ENCODE results near the gene SNED1.

SNED1 gene

GRCh38 chr2:241096979-241097378 is 98.6 kb downstream of the SNED1 start:
- no peaks in the 10 kb centered on the region for H3K9me3 ChIP-seq (ENCODE audit: control insufficient read depth, insufficient read depth, low read depth, low read length)
- POLR2A ChIA-PET: no interaction called here
- no peak overlapping the region for H3K4me3 ChIP-seq (ENCODE audit: low read depth, low read length)
- peaks cover 32 to 88% of the 10 kb centered on the region in 2 experiments for H3K36me3 ChIP-seq (ENCODE audit: control insufficient read depth in 2 of 2, insufficient read depth in 1 of 2, low read length in 2 of 2)
- CTCF ChIA-PET: interaction anchor here (3.5 kb wide), 1 partner anchor 19 kb away, joined by 16 read pairs; no protein-coding TSS in a partner anchor
- no peak overlapping the region for H3K27ac ChIP-seq (ENCODE audit: extremely low read depth, low read depth, low read length)
- no peaks in the 10 kb centered on the region for H3K4me1 ChIP-seq (ENCODE audit: control insufficient read depth, insufficient read depth, low read length)
- no peak for TF ChIP-seq TRIM28 (IDR thresholded peaks at IDR 0.05; ENCODE audit: borderline replicate concordance, low read length)
- no peak for TF ChIP-seq MYNN (tag by site-specific recombination; IDR thresholded peaks at IDR 0.05; ENCODE audit: borderline replicate concordance)
- no peak for TF ChIP-seq ZNF660 (tag by site-specific recombination; IDR thresholded peaks at IDR 0.05)

GRCh38 chr2:241099246-241099645 is 100.8 kb downstream of the SNED1 start:
- H3K4me3 ChIP-seq (ENCODE audit: low read depth, low read length): no peak overlapping the region
- H3K9me3 ChIP-seq (ENCODE audit: control insufficient read depth, insufficient read depth, low read depth, low read length): no peaks in the 10 kb centered on the region
- peaks cover 32 to 65% of the 10 kb centered on the region in 2 experiments for H3K36me3 ChIP-seq (ENCODE audit: control insufficient read depth in 2 of 2, insufficient read depth in 1 of 2, low read length in 2 of 2)
- H3K4me1 ChIP-seq (ENCODE audit: control insufficient read depth, insufficient read depth, low read length): peaks cover 4% of the 10 kb centered on the region; the same call in 1 of the 2 replicates
- ChIA-PET CTCF (interaction anchor here (0.7 to 1.2 kb wide), 2 partner anchors 21 to 38 kb away, joined by 3 to 5 read pairs; no protein-coding TSS in a partner anchor), POLR2A (no interaction called here)
- no peak for TF ChIP-seq ZBTB6 (tag by site-specific recombination; IDR thresholded peaks at IDR 0.05)
- TF ChIP-seq ZNF560 (tag by site-specific recombination; IDR thresholded peaks at IDR 0.05; ENCODE audit: borderline replicate concordance): no peak
- TF ChIP-seq IKZF3 (tag by site-specific recombination; IDR thresholded peaks at IDR 0.05): no peak
- TF ChIP-seq MYNN (tag by site-specific recombination; IDR thresholded peaks at IDR 0.05; ENCODE audit: borderline replicate concordance): no peak
- no peak for TF ChIP-seq ZFP69B (tag by site-specific recombination; IDR thresholded peaks at IDR 0.05)
- TF ChIP-seq ZNF548 (tag by site-specific recombination; IDR thresholded peaks at IDR 0.05): no peak
- TF ChIP-seq ZNF830 (tag by site-specific recombination; IDR thresholded peaks at IDR 0.05; ENCODE audit: low read depth): no peak
- no peak overlapping the region for H3K27ac ChIP-seq (ENCODE audit: extremely low read depth, low read depth, low read length)

GRCh38 chr2:241102239-241102803 is 103.9 kb downstream of the SNED1 start, which contains the start of gene MTERF4:
Gene MTERF4, minus strand, starts transcription at chr2:241102287. Its CDS starts 14 bp downstream, at chr2:241102273.
- H3K36me3 ChIP-seq (ENCODE audit: control insufficient read depth in 2 of 2, insufficient read depth in 1 of 2, low read length in 2 of 2): peaks cover 18 to 45% of the 10 kb centered on the region in 2 experiments
- H3K9me3 ChIP-seq (ENCODE audit: control insufficient read depth, insufficient read depth, low read depth, low read length): no peaks in the 10 kb centered on the region
- peaks cover 4% of the 10 kb centered on the region; the same call in 1 of the 2 replicates for H3K4me1 ChIP-seq (ENCODE audit: control insufficient read depth, insufficient read depth, low read length)
- peak within 1 kb of the TSS; percentile 100 for H3K4me3 ChIP-seq (ENCODE audit: low read depth, low read length)
- ChIA-PET CTCF (interaction anchor here (0.6 to 1.1 kb wide), 2 partner anchors 119 to 742 kb away, joined by 3 to 6 read pairs; no protein-coding TSS in a partner anchor), POLR2A (interaction anchor here (0.6 to 1.6 kb wide), 8 partner anchors 41 to 188 kb away, joined by 3 to 13 read pairs (median 3); partner anchors contain the start of genes PASK, PPP1R7 and SNED1)
- H3K27ac ChIP-seq (ENCODE audit: extremely low read depth, low read depth, low read length): peak within 1 kb of the TSS; percentile 73
- no peak for TF ChIP-seq ZNF354C (tag by site-specific recombination; IDR thresholded peaks at IDR 0.05; ENCODE audit: borderline replicate concordance, low read depth)
- peak; percentile 48 for TF ChIP-seq GLIS1 (tag by site-specific recombination; IDR thresholded peaks at IDR 0.05)
- TF ChIP-seq ZFP3 (tag by site-specific recombination; IDR thresholded peaks at IDR 0.05; ENCODE audit: low read depth): no peak
- 0 out of 2 replicates have a peak, but pooled peaks have one; percentile 7 for TF ChIP-seq PRDM1 (tag by site-specific recombination; IDR thresholded peaks at IDR 0.05)
- TF ChIP-seq SP7 (tag by site-specific recombination; IDR thresholded peaks at IDR 0.05): peak; percentile 93
- TF ChIP-seq ZNF692 (tag by site-specific recombination; IDR thresholded peaks at IDR 0.05): peak; percentile 89
- no peak for TF ChIP-seq SALL2 (tag by site-specific recombination; IDR thresholded peaks at IDR 0.05; ENCODE audit: borderline replicate concordance)
- peak; percentile 98 for TF ChIP-seq KLF16 (tag by site-specific recombination; IDR thresholded peaks at IDR 0.05)
- peak; percentile 98 for TF ChIP-seq PATZ1 (tag by site-specific recombination; IDR thresholded peaks at IDR 0.05)
- peak; percentile 69 for TF ChIP-seq ZFP69B (tag by site-specific recombination; IDR thresholded peaks at IDR 0.05)
- TF ChIP-seq SP2 (tag by site-specific recombination; IDR thresholded peaks at IDR 0.05): peak; percentile 78
- TF ChIP-seq ZNF350 (tag by site-specific recombination; IDR thresholded peaks at IDR 0.05): no peak
- TF ChIP-seq HOXA7 (CRISPR knock-in tag; IDR thresholded peaks at IDR 0.05; ENCODE audit: borderline replicate concordance): no peak
- no peak; the same call in 1 of the 2 replicates for TF ChIP-seq ZNF768 (tag by site-specific recombination; IDR thresholded peaks at IDR 0.05)
- TF ChIP-seq GLI2 (tag by site-specific recombination; IDR thresholded peaks at IDR 0.05; ENCODE audit: borderline replicate concordance, low read depth): no peak
- TF ChIP-seq REPIN1 (tag by site-specific recombination; IDR thresholded peaks at IDR 0.05; ENCODE audit: low read depth): peak; percentile 94; the same call in 1 of the 2 replicates
